NCI-H82 treated with DMSO at 0.1 percent for 48 hours (cell line): Measurements from ENCODE around the gene ARMH2.

Source experiments
- DNase-seq: peaks from one replicate; lab custom pipeline; 2025; ENCODE audit not compliant: unreplicated experiment; lab: John Stamatoyannopoulos, UW

The ARMH2 gene

DNA sequence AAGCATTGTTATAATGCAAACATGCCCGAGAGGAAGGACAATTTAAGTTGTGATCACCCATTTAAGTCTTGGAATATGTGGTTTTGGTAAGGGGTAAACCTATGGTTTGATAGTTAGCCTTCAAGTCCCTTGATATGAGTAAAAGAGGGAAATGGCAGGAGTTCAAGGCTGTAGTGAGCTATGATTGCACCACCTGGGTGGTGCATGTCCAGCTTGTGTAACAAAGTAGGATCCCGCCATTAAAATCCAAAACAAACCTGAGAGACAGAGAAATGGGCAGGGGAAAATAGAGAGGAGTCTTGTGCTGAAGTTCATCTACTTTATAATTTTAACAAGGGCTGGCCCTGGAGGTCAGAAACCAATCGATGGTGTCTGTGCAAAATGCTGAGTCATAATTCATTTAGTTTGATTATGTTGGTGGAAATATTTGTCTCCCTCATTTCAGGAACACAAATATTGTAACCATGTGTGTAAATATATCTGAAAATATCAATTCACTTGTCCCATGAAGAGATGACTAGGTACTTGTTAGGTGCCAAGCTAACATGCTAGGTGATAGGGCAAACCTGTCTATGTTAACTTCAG lies 23.2 kb upstream of the ARMH2 start:
- no peak for DNase-seq

DNA sequence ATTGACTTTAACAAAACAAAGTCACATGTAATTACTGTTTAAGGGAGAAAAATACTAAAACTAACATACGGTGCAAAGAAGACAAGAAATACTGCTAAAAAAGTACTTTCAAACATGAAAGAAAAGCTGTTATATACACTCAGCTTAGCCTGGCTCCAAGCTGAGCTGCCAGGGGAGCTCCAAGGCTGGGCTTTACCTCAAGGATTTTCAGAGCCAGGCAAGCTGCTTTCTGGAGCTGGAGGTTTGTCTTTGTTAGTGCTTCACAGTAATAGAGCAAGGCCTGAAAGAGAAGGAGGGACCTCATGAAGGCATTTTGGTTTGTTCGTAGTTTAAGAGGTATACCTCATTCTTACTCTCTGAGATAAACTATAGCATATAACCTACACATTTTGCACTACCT lies 19.6 kb upstream of the ARMH2 start:
- no peak for DNase-seq

DNA sequence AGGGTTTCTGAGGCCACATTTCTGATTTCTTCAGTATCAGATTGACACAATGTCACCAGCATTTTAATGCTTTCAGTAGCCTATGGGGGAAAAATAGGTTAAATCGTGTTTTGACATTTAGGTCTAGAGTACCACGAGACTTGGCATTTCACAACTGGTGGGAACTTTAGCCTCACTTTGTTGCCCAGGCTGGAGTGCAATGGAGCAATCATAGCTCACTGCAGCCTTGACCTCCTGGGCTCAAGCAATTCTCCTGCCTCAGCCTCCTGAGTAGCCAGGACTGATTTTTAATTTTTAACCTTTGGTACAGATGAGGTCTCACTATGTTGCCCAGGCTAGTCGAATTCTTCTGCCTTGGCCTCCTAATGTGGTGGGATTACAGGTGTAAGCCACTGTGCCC lies 11.0 kb upstream of the ARMH2 start:
- no peak for DNase-seq

DNA sequence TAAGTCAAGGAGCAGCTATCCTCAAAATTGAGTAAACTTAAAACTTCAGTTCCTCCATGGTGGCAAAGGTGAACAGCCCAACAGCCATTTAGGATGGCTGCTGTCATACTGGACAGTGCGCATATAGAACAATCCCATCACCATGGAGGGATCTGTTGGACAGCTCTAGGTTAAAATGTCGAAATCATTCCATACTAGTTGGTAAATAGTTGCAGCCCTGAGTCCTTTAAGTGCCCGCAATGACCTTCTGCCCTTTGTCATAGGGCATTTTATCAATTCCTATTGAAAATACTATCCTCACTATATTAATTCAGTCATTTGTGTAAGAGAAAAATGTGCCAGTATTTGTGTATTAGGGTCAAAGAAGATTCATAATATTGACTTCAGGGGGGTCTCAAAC lies 8.9 kb upstream of the ARMH2 start:
- no peak for DNase-seq

DNA sequence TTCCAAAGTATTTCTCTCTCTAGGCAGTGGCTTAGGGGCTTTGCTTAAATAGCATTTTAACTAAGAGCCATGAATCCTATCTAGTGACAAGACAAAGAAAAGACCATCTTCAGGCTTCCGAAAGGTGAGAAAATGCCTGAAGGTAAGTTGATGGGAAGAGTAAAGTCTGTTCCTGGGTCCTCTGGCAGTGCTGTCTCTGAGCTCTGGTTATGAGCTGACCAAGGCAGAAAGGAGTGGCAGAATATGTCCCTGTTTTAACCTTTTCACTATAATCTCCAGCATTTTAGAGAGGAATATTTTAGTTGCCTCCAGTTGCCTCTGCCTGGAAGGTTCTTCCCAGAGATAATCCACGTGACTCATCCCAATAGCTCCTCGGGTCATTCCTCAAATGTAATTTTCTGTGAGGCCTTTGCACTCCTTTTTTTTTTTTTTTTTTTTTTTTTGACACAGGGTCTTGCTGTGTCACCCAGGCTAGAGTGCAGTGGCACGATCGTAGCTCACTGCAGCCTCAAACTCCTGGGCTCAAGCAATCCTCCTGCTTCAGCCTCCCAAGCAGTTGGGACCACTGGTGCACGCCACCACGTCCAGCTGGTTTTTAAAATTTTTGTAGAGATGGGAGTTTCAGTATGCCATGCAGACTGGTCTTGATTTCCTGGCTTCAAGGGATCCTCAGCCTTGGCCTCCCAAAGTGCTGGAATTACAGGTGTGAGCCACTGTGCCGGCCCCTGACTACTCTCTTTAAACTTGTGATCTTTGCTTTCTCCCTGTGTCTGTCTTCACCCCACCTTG lies 3.7 kb upstream of the ARMH2 start:
- no peak for DNase-seq

DNA sequence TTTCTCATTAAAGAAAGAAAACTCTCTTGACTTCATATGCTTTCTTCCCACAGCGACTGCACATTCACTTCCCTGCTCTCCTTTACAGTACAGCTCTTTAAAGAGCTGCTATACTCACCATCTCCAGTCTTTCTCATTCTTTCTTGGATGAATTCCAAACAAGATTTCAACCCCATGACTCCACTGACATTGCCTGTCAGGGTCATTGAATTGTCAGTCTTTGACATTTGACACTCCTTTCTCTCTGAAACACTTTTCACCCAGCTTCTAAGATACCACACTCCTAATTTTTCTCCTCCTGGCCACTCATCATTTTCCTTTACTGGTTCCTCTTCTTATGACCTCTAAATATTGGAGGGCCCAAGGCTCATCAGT lies 811 bp upstream of the ARMH2 start:
- DNase-seq = no peak

DNA sequence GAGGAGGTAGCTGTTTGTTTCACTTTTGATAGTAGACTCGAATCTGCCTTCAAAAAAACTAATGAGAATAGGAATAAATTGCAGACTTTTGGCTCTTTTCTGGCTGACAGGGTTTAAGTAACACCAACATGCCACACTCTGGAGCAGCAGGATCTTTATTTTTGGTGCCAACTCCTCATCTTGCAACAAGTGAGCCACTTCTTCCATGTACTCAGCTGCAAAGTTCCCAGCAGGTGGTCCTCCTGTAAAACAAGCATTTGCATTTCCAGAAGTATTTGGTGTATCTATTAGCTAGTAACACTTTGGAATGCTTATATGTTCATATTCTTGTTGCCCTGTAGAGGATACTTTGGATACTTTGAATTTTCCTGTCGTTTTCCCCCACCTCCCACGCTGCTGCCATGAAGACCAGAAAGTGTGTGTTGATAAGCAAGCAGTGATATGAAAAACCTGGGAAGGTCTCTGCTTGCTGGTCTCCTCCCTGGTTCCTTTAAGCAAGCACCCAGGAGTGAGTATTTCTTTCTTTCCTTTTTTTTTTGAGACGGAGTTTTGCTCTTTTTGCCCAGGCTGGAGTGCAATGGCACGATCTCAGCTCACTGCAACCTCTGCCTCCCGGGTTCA lies 1.0 kb downstream of the ARMH2 start:
- no peak for DNase-seq

DNA sequence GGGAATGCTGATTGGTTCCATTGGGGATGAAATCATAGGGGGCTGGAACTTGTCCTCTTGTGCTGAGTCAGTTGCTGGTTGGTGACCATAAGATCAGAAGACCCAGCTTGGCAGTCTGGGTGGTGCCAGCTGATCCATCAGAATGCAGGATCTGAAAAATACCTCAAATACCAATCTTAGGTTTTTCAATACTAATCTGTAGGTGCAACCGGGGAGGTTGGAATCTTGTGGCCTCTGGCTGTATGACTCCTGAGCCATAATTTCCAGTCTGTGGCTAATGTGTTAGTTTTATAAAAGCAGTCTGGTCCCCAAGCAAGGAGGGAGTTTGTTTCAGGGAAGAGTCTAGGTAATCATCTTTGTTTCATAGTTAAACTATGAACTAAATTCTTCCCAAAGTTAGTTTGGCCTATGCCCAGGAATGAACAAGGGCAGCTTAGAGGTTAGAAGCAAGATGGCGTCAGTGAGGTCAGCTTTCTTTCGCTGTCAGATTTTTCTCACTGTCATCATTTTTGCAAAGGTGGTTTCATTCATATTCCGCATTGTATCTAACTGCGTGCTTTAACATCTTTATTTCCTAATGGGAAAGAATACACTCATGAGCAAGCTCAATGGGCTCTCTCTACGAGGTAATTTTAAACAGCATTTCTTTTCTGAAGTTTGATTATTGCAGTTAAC lies 2.0 kb downstream of the ARMH2 start:
- no peak for DNase-seq

DNA sequence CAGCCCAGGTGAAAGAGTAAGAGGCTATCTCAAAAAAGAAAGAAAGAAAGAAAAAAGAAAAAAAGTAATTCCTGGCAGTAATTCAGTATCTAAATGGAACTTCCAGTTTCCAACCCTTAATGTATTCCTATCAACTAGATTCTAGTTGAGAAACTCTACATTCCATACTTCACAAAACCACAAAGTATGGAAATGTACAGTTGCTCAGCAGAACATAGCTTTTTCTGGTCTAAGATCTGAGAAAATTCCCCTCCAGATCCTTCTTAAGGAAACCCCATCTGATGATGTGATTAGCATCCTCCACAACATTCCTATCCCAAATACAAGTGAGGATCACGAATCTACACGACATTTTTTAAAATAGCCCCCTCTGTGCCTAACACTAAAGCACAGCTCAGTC lies 3.6 kb downstream of the ARMH2 start:
- no peak for DNase-seq

DNA sequence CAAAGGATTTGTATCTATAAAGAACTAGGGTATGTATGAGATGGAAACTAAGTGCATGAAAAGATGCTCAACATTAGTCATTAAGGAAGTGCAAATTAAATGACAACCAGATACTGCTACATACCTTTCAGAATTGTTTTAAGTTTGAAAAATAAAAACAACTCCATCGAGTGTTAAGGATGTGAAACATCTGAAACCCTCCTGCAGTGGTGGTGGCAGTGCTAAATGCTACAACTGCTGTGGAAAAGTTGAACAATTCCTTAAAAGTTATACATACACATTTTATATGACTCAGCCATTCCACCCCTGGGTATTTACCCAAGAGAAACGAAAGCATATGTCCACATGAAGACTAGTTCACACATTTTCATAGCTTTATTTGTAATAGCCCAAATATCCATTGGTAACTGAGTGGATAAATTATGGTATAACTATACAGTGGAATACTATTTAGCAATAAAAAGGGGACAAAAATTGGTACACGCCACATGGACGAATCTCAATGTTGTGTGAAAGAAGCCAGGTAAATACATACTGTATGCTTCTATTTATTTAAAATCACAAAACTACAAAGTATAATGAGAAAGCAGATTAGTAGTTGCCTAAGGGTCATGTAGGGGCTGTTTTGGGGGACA lies 10.6 kb downstream of the ARMH2 start:
- no peak for DNase-seq

DNA sequence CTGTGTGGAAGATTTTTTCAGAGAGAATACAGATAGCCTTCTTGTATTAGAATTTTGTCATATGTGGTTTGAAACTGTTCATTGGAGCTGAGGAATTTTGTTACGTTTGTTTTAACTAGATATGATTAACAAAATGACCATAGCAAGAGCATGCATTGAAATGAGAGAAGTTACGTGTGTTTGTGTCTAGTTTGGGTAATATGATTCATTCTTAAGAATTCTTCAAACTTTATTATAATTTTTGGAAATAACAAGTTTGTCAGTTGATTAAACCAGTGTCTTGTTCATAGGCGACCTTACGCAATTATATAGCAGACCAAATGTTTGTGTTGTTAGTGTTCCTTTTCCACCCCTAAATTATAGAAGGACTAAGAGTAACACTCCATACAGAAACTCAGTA lies 18.5 kb downstream of the ARMH2 start:
- DNase-seq = no peak

DNA sequence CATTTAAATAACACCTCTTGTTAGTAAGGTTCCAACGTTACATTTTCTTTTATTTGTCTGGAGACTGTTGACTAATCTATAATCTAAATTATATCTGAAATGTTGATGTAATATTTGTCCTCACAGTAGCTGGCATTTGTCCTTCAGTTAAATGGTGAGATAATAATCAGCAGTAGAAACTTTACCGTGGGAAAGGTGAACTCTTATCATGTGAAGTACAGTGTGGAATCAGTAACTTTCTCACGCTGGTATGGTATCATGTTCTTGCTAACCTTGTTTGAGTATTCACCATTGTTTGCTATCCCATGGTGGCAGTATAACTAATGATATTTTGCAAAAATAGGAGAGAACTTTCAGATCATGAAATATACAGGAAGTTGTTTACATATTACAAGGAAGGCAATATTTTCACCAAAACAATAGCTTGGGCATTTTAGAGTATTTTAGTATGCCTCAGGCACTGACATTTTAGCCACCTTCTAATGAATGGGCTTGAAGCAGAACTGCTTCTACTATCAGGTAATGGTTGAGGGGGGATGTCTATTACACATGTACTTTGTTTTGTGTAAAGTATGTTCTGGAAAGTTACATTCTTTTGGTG lies 19.2 kb downstream of the ARMH2 start:
- no peak for DNase-seq

DNA sequence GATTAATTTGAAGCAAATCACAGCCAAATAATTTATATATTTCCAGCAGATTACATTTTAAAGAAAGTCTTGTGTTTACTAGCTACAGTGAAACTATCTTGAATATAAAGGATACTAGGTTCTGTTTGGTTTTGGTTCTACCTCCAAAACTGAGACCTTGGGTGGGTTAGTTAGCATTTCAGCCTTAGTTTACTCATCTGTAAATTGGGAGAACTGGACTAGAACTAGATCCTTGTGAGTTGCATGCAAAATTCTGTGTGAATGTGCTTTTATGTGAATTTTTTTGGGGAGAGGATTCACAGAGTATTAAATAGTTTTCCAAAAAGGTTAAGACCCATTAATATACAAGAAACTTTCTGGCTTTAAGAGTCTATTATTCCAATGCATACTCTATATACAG lies 19.8 kb downstream of the ARMH2 start:
- no peak for DNase-seq

DNA sequence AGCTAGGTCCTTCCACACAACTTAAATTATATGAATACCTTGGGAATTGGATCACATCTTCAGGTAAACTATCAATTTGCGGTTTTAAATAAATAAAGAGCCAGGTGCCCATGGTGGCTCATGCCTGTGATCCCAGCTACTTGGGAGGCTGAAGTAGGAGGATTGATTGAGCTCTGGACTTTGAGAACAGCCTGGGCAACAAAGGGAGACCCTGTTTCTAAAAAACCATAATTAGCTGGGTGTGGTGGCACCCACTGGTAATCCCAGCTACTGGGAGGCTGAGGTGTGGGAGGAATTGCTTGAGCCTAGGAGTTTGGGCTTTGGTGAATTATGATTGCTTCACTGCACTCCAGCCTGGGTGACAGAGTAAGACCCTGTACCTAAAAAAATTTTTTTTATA lies 20.6 kb downstream of the ARMH2 start:
- DNase-seq = no peak

DNA sequence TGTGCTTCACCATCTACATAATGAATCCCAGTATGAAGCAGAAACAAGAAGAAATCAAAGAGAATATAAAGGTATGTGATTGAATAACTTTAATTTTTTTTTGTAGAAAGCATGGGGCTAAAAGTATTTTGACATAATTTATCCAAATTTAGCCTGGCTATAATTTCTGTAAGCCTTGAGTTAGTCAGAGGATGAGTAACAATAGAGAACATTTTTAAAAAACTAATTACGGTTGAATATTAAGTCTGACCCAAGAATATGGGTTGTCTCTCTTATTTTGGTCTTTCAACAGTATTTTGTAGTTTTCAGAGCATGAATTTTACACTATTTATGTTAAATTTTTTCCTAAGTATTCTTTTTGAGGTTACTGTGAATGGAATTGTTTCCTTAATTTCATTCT lies 21.5 kb downstream of the ARMH2 start:
- no peak for DNase-seq

DNA sequence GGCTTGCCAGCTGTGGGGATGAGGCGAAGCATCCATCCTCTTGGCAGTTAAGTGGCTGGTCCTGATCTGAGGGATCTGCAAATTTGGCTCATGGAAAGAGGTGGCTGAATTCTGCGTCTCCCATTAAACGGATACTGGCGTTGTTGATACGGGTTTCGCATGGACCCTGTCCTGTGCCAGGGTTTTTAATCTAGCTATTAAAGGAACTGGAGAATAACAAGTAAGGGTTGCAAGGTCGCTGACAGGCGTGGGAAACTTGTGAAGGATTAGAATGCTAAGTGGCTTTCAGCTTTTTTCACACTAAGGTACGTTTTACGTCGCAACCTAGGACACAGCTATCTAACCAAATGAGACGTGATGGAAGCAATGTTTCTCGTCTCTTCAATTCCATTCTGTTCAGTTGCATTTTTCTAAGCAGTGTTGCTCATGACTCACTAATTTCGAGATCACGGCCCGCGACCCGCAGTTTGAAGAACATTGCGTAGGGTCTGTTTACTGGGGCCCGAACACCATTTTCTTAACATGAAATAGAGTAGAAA lies 23.1 kb downstream of the ARMH2 start:
- DNase-seq = no peak

DNA sequence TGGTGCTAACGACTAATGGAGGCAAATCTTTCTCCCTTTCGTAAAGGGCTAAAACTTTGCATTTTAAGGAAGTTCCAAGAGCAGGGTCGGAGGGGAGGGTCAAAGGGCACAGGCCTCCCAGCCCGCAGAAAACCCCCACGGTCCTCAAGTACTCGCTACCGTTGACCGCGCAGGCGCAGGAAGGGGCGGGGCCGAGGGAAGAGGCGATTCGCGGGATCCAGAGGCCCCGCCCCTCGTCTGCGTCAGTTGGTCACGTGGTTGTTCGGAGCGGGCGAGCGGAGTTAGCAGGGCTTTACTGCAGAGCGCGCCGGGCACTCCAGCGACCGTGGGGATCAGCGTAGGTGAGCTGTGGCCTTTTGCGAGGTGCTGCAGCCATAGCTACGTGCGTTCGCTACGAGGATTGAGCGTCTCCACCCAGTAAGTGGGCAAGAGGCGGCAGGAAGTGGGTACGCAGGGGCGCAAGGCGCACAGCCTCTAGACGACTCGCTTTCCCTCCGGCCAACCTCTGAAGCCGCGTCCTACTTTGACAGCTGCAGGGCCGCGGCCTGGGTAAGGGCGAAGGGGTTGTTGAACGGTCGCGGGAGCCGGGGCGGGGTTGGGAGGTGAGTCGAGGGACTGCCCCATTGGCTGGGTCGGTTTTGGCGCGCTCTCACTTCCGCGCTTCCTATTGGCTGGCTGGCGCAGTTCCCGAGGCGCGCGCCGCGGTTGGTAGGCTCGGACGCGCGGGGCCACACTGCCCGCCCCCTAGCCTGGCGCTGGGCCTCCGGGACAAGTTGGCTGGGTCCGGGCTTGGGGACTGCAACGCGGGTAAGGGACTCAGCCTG lies 23.8 kb downstream of the ARMH2 start, which contains the start of gene GMNN:
GMNN (plus strand) TSS at position 242 of the 824 bp plus-strand sequence. CDS start 2,310 bp downstream, outside the sequence.
- DNase-seq = peak; percentile 90

DNA sequence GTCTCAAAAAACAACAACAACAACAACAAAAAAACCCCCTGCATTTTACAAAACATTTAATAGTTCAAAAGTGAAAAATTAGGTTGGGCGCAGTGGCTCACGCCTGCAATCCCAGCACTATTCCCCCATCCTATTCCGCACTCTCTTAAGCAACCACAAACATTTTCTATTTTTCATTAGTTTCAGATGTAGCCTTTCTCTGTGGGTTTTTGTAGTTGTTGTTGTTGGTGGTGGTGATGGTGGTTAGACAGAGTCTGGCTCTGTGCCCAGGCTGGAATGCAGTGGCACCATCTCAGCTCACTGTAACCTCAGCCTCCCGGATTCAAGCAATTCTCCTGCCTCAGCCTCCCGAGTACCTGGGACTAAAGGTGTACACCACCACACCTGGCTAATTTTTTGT lies 30.4 kb downstream of the ARMH2 start:
- no peak for DNase-seq

DNA sequence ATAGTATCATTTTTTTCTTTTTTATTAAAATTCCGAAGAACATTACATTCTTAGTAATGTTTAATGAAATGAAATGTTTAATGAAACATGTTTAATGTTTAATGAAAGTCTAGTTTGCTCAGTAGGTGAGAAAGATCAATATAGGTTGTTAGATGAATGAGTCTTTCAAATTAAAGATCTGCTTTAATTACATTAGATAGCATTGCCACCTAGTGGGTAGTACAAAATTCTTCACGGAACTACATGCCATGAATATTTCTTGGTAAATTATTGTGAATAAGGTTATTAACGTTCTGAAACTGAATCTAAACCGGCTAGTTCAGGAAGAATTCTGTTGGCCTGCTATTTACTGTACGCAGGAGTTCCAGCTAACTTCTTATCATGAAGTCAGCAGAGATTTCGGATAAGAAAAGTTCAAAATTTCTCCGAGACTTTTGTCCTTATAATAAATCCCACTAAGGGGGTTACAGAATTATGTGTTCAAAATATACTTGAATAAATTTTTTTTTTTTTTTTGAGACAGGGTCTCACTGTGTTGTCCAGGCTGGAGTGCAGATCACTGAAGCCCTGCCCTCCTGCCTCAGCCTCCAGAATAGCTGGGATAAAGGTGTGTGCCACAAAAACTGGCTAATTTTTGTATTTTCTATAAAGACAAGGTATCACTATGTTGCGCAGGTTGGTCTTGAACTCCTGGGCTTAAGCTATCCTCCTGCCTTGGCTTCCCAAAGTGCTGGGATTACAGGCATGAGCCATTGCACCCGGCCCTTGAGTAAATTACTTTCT lies 31.8 kb downstream of the ARMH2 start:
- no peak for DNase-seq
